Fibroblast of villous mesenchyme (primary cell): Measurements from ENCODE around the gene SURF2. TPM values are rescaled to one million over a fixed set of nuclear protein-coding genes. Genes with fewer than 3 reads are reported as not detected.

Experiments used
- DNase-seq: peaks from one replicate; pipeline ENCODE4 v3.0.0-alpha.2; 2010; ENCODE audit warnings: low read depth
- H3K4me3 ChIP-seq: 2 replicates; pipeline ENCODE4 v1.5.1; 2011; ENCODE audit warnings: low read depth, mild to moderate bottlenecking, low read length
- total RNA-seq: library from RNA; depleted of rRNA; stranded (reverse); fragments of >200 nt; gene quantifications from 2 replicates; pipeline ENCODE4 v1.2.3, GENCODE V29; 2012
- TF ChIP-seq, protein P1 (sequence below): IDR thresholded peaks from 2 replicates; pipeline ENCODE4 v1.5.1; 2012; ENCODE audit warnings: low read depth, mild to moderate bottlenecking, low read length; ENCODE audit not compliant: insufficient read depth

SURF2 gene
- total RNA-seq, 1 donor, result 12.1 TPM

GRCh38 chr9:133402689-133403088 is 46.3 kb downstream of the SURF2 start:
- TF ChIP-seq, protein P1, sequence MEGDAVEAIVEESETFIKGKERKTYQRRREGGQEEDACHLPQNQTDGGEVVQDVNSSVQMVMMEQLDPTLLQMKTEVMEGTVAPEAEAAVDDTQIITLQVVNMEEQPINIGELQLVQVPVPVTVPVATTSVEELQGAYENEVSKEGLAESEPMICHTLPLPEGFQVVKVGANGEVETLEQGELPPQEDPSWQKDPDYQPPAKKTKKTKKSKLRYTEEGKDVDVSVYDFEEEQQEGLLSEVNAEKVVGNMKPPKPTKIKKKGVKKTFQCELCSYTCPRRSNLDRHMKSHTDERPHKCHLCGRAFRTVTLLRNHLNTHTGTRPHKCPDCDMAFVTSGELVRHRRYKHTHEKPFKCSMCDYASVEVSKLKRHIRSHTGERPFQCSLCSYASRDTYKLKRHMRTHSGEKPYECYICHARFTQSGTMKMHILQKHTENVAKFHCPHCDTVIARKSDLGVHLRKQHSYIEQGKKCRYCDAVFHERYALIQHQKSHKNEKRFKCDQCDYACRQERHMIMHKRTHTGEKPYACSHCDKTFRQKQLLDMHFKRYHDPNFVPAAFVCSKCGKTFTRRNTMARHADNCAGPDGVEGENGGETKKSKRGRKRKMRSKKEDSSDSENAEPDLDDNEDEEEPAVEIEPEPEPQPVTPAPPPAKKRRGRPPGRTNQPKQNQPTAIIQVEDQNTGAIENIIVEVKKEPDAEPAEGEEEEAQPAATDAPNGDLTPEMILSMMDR, result no peak
- H3K4me3 ChIP-seq, result no peak overlapping the region
- no peak for DNase-seq

GRCh38 chr9:133403766-133404453 is 47.6 kb downstream of the SURF2 start:
- TF ChIP-seq, protein P1, result peak; percentile 52
- no peak overlapping the region for H3K4me3 ChIP-seq
- DNase-seq, result no peak

- H3K4me3 ChIP-seq, result no peak overlapping the region
- DNase-seq, result no peak
- TF ChIP-seq, protein P1, result no peak
Observed at GRCh38 chr9:133404454-133405002, 48.2 kb downstream of the SURF2 start.

DNA sequence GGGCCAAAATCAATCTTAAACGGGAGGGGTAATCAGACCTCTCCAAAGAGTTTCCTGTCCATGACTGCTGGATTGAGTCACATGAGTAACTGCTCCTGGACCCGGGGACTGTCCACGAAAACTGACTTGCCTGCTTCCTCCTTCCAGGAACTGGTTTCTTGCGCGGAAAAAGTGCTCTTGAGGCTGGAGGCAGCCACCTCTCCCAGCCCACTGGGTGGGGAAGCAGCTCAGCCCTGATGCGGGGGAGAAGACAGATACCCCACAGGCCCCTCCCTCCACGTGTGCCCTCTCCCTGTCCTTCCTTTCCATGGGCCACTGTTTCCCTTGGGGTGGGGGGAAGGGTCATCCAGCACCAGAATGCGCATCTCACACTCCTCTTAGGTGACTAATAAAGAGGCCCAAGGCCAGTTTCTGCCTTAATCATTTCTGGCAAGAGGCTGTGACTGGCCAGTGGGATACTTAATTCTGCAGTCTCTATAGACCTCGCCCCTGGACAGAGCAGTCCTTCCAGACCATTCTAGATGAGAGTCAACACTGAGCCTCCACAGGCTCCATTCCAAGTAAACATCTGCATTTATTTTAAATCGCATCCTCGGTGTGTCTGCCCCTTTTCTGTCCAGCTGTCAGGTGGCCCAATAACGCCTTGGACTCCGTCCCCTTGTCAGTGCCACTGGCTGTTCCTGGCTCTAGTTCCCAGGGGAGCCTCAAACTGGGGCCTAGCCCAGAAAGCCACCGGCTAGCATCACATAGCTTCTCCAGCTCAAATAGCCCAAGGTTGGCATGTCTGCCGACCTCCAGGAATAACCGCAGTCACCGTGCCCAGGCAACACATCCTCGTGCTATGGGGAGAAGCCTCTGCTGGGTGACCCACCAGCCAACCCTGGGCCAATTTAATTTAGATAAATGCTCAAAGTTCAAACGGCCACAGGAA is 49.4 kb downstream of the SURF2 start:
- no peak overlapping the region for H3K4me3 ChIP-seq
- DNase-seq, result no peak
- TF ChIP-seq, protein P1, result no peak

DNA sequence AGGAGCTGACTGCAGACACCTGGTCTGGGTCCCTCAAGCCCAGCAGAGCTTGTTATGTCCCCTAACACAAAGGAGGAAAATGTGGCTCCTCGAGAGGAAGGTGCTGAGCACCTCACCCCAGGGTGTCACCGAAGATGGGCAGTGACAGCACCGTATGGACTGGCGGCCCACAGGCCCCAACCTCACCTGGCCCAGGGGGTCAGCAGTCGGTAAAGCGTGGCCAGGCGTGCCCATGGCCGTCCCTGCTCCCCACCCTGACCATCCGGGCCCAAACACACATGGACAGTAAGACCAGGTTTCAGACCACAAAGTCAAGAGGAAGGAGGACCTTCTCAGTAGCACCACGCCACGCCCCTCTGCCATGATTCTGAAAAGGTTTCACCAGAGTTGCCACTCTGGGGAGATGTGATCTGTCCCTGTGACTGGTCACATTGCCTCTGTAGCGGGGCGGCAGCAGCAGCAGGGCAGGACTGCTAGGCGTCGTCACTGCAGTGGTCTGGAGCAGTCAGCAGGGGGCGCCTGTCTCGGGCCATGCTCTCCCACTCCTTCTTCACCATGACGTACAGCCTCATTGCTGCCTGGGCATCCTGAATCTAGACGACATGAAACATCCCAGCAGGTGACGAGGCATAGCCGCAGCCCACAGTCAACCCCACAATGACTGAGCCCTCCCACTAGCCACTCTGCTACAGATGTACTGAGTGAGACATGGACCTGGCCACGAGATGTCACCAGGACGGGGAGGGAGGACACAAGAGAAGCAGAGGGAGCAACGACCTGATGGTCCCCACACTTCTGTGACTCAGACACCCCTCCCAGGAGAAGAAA is 50.3 kb downstream of the SURF2 start:
- H3K4me3 ChIP-seq, result no peak overlapping the region
- TF ChIP-seq, protein P1, result peak; percentile 90
- peak; percentile 72 for DNase-seq

GRCh38 chr9:133408042-133408441 is 51.7 kb downstream of the SURF2 start:
- DNase-seq, result no peak
- TF ChIP-seq, protein P1, result no peak
- H3K4me3 ChIP-seq, result no peak overlapping the region
